ENCODE measurements around the gene MGLL. TPM values are rescaled to one million over a fixed set of nuclear protein-coding genes. Genes with fewer than 3 reads are reported as not detected.
"Not testable (repeated sequence)": the region's sequence is repeated elsewhere in the genome, so short reads cannot be mapped to it uniquely, and the experiment has no call there.

The MGLL gene
- total RNA-seq, 2 experiments from 2014 or later, result 0.31 to 0.41 TPM

DNA sequence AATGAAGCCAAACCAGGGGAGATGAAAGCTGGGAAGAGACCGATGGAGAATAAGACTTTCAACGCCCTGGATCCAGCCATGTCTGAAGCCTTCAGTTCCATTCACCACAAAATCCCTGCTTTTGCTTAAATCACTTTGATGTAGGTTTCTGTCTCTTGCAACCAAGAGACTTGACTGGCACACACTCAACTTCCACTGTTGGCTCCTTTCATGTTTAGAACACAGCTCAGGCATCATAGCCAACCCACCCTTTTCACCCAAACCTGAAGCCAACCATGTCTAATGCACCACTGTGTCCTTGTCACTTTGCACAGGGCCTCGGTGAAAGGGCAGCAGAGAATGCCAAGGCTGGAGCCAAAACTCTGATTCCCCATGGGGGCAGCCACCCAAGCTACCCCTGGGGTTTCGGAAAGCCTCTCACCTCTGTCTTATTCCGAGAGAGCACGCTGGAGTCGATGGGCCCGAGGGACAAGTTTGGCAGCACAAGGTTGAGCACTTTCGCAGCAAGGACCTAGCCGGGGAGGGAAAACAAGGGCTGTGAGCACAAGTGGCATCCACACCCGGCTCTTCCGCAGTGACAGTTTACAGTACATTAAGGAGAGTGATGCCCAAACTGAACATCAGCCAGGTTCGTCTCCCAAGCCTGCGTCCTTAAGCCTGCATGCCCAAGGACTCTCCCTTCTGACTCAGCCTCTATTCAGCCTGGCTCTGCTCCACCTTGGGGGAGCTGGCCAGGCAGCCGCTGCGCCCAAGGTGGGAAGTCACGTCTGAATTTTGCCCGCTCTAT, 112.0 kb downstream of the MGLL start:
- no peak for DNase-seq
- H3K36me3 Mint-ChIP-seq, result no peaks in the 10 kb centered on the region
- H3K4me3 Mint-ChIP-seq, result no peak overlapping the region
- no peaks in the 10 kb centered on the region for H3K9me3 Mint-ChIP-seq
- intact Hi-C loops (cut with micrococcal nuclease), result no loop called here
- peaks cover 6% of the 10 kb centered on the region for H3K27me3 Mint-ChIP-seq
- no peak overlapping the region for H3K27ac Mint-ChIP-seq
- ChIA-PET CTCF (no interaction called here), POLR2A (no interaction called here)
- no peaks in the 10 kb centered on the region for H3K4me1 Mint-ChIP-seq (ENCODE audit: low read depth)

DNA sequence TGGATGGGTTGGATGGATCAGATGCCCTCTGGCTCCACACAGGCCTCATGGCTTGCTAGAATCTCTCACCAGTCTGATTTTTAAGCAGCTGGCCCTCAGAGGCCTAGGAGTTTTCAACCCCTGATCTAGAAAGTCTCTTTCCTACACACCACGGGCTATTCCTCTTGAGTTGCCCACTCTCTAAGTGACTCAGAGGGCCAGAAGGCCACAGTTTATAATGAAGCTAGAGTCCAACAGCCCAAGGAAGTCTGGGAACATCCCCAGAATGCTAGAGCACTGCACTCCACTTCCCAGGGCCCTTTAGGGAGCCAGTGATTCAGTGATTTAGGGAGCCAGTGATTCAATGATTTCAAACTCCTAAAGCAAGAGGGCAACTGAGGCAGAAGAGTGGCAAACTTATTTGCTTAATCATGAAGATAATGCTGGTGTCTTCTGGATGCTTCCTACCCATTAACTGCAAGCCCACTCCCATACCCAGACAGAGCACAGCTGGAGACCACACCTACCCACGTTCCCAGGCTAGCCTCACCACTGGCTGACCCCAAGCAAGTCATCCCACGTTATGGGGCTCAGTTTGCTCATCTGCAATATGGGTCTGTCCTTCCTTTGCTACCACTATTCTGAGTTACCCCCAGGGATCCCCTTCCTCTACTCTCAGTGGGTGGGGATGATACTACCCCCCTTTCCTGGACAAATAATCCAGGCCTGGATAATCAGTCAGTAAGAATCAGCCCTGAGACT, 112.8 kb downstream of the MGLL start:
- H3K9me3 Mint-ChIP-seq, result peaks cover 1% of the 10 kb centered on the region
- no peak overlapping the region for H3K4me3 Mint-ChIP-seq
- H3K27me3 Mint-ChIP-seq, result peaks cover 7% of the 10 kb centered on the region
- H3K27ac Mint-ChIP-seq, result no peak overlapping the region
- CTCF ChIA-PET, result no interaction called here
- DNase-seq, result no peak
- intact Hi-C loops (cut with micrococcal nuclease), result no loop called here
- H3K36me3 Mint-ChIP-seq, result no peaks in the 10 kb centered on the region
- H3K4me1 Mint-ChIP-seq (ENCODE audit: low read depth), result no peaks in the 10 kb centered on the region
- POLR2A ChIA-PET, result no interaction called here

DNA sequence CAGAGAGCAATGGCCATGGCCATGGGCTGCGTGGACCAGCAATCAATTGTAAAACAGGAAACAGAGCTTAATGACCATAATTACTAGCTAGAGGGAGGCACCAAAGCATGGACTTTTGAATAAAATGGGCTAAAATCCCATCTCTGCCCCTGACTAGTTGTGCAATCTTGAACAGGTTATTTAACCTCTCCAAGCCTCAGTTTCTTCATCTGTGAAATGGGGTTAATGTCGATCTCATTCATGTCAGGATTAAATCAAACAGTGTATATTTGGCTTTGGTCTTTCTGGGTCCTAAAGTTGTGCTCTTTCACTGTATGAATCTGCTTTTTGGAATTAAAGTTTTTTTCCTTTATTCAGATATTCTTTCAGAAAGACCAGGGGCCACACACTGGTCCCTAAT, 113.5 kb downstream of the MGLL start:
- Mint-ChIP-seq H3K4me1 (ENCODE audit: low read depth) (no peaks in the 10 kb centered on the region), H3K36me3 (no peaks in the 10 kb centered on the region), H3K4me3 (no peak overlapping the region), H3K27ac (no peak overlapping the region), H3K27me3 (peaks cover 4% of the 10 kb centered on the region), H3K9me3 (peaks cover 4% of the 10 kb centered on the region)
- CTCF ChIA-PET, result no interaction called here
- no peak for DNase-seq
- POLR2A ChIA-PET, result no interaction called here
- intact Hi-C loops (cut with micrococcal nuclease), result no loop called here

- intact Hi-C loops (cut with micrococcal nuclease), result no loop called here
- no peak for DNase-seq
- POLR2A ChIA-PET, result no interaction called here
- Mint-ChIP-seq H3K4me1 (ENCODE audit: low read depth) (no peaks in the 10 kb centered on the region), H3K36me3 (no peaks in the 10 kb centered on the region), H3K9me3 (peaks cover 9% of the 10 kb centered on the region), H3K27me3 (peaks cover 8% of the 10 kb centered on the region), H3K4me3 (no peak overlapping the region), H3K27ac (no peak overlapping the region)
- CTCF ChIA-PET, result no interaction called here
Observed at GRCh38 chr3:127707851-127708411, 114.4 kb downstream of the MGLL start.

DNA sequence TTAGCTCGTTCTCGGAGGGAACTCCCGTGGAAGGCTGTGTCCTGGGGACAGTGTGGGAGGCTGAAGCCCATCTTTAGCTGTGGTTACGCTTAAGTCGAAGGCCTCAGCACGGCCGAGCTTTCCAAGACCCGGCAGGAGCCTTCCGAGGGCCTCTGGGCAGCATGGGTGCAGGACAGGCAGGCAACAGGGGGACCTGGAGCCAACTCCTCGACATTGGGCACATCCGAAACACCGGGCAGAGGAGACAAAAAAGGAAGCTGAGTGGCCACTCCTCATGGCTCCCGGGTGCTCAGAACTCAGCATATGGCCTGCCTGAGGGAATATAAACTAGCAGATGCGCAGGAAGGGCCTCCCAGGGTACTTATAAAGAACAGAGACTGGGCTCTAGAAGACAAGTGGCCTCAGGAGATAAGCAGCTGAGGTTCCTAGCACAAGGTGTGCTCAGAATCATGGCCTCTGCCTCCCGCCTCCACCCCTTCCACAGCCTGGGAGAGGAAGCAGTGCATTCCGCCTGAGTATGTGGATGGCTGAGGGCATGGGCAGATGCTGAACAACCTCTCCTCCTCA, 115.4 kb downstream of the MGLL start:
- Mint-ChIP-seq H3K4me1 (ENCODE audit: low read depth) (no peaks in the 10 kb centered on the region), H3K27ac (no peak overlapping the region), H3K9me3 (peaks cover 9% of the 10 kb centered on the region), H3K27me3 (peaks cover 8% of the 10 kb centered on the region), H3K36me3 (no peaks in the 10 kb centered on the region), H3K4me3 (no peak overlapping the region)
- ChIA-PET POLR2A (no interaction called here), CTCF (interaction anchor here (0.6 to 1.2 kb wide), 2 partner anchors 11 to 1032 kb away, joined by 3 to 4 read pairs; no protein-coding TSS in a partner anchor)
- intact Hi-C loops (cut with micrococcal nuclease), result no loop called here
- DNase-seq, result no peak

DNA sequence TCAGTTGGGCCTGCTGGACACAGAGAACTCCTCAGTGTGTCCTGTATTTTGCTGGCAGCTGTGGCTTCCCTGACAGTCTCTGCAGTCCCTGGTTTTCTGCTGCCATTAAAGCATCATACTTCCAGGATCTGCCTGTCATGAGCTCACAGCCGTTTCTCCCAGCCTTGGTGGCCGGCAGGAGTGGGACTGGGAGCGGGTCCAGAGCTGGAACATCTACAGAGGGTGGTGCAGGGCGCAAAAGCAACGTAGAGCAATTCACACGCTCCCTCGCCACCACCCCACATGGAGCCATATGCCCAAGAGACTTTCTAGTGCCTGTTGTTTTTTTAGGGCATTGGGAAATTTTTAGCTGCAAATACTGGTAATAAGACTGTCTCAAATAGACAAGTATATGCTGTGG, 116.0 kb downstream of the MGLL start:
- intact Hi-C loops (cut with micrococcal nuclease), result no loop called here
- no peak overlapping the region for H3K4me3 Mint-ChIP-seq
- H3K36me3 Mint-ChIP-seq, result no peaks in the 10 kb centered on the region
- no peaks in the 10 kb centered on the region for H3K4me1 Mint-ChIP-seq (ENCODE audit: low read depth)
- H3K27me3 Mint-ChIP-seq, result peaks cover 8% of the 10 kb centered on the region
- no peak overlapping the region for H3K27ac Mint-ChIP-seq
- POLR2A ChIA-PET, result no interaction called here
- peaks cover 9% of the 10 kb centered on the region for H3K9me3 Mint-ChIP-seq
- no peak for DNase-seq
- CTCF ChIA-PET, result interaction anchor here (0.6 to 1.2 kb wide), 2 partner anchors 10 to 1033 kb away, joined by 3 to 4 read pairs; no protein-coding TSS in a partner anchor

- H3K27me3 Mint-ChIP-seq; H3K27ac Mint-ChIP-seq; DNase-seq; H3K9me3 Mint-ChIP-seq; intact Hi-C loops (cut with micrococcal nuclease); POLR2A ChIA-PET; H3K4me3 Mint-ChIP-seq; CTCF ChIA-PET; H3K4me1 Mint-ChIP-seq (ENCODE audit: low read depth); H3K36me3 Mint-ChIP-seq: not testable (repeated sequence)
Observed at GRCh38 chr3:127704840-127705239, 117.5 kb downstream of the MGLL start.

- intact Hi-C loops (cut with micrococcal nuclease), result no loop called here
- Mint-ChIP-seq H3K4me1 (ENCODE audit: low read depth) (no peaks in the 10 kb centered on the region), H3K4me3 (no peak overlapping the region), H3K27me3 (peaks cover 6% of the 10 kb centered on the region), H3K36me3 (no peaks in the 10 kb centered on the region), H3K27ac (no peak overlapping the region), H3K9me3 (peaks cover 9% of the 10 kb centered on the region)
- ChIA-PET CTCF (no interaction called here), POLR2A (no interaction called here)
- no peak for DNase-seq
Observed at GRCh38 chr3:127702151-127702578, 120.2 kb downstream of the MGLL start.

DNA sequence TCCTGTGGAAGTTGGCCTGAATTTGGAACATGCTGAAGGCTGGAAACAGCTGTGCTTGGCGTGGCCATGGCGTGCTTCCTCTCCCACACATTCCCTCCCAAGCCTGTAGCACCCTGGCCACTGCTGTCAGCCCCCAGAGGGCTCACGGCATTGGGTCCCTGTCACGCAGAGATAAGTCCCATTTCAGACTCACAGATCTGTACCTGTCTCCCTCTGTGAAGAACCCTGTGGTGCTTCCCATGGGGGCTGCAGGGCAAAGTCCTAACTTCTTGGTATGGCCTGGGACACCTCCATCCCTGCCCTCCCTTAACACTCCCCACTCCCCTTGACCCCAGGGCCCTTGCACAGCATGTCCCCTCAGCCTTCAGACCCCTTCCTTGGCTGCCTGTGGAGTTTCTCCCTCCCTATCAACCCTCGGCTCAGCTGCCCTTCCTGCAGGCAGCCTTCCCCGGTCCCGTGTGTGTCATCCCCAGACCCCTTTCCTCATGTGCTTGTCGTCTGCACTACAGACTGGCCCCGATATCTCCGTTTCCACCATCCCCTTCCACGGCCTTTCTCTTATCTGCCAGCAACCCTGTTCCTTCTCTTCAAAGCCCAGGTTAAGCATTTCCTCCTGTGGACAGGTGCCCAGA, 120.9 kb downstream of the MGLL start:
- Mint-ChIP-seq H3K36me3 (no peaks in the 10 kb centered on the region), H3K4me1 (ENCODE audit: low read depth) (no peaks in the 10 kb centered on the region), H3K4me3 (no peak overlapping the region), H3K9me3 (peaks cover 9% of the 10 kb centered on the region), H3K27me3 (peaks cover 6% of the 10 kb centered on the region), H3K27ac (no peak overlapping the region)
- intact Hi-C loops (cut with micrococcal nuclease), result no loop called here
- ChIA-PET CTCF (no interaction called here), POLR2A (no interaction called here)
- DNase-seq, result no peak

- peaks cover 6% of the 10 kb centered on the region for H3K27me3 Mint-ChIP-seq
- intact Hi-C loops (cut with micrococcal nuclease), result no loop called here
- H3K27ac Mint-ChIP-seq, result no peak overlapping the region
- no peak overlapping the region for H3K4me3 Mint-ChIP-seq
- DNase-seq, result no peak
- no peaks in the 10 kb centered on the region for H3K36me3 Mint-ChIP-seq
- ChIA-PET POLR2A (no interaction called here), CTCF (interaction anchor here (1.3 kb wide), 1 partner anchor 126 kb away, joined by 3 read pairs; no protein-coding TSS in a partner anchor)
- no peaks in the 10 kb centered on the region for H3K4me1 Mint-ChIP-seq (ENCODE audit: low read depth)
- peaks cover 9% of the 10 kb centered on the region for H3K9me3 Mint-ChIP-seq
Observed at GRCh38 chr3:127700406-127700805, 121.9 kb downstream of the MGLL start.

GRCh38 chr3:127699416-127700300, 122.7 kb downstream of the MGLL start:
- peaks cover 6% of the 10 kb centered on the region for H3K27me3 Mint-ChIP-seq
- H3K36me3 Mint-ChIP-seq, result no peaks in the 10 kb centered on the region
- H3K27ac Mint-ChIP-seq, result no peak overlapping the region
- no peak overlapping the region for H3K4me3 Mint-ChIP-seq
- H3K9me3 Mint-ChIP-seq, result peaks cover 9% of the 10 kb centered on the region
- no peaks in the 10 kb centered on the region for H3K4me1 Mint-ChIP-seq (ENCODE audit: low read depth)
- CTCF ChIA-PET, result interaction anchor here (0.7 to 1.3 kb wide), 2 partner anchors 125 to 1516 kb away, joined by 3 read pairs; no protein-coding TSS in a partner anchor
- POLR2A ChIA-PET, result no interaction called here
- no peak for DNase-seq
- intact Hi-C loops (cut with micrococcal nuclease), result no loop called here

Measured in activated CD4-positive, alpha-beta memory T cell treated with anti-CD3 and anti-CD28 coated beads for 36 hours (primary cell).